ENCODE measurements around the gene CCDC124.

CCDC124 gene

GRCh38 chr19:17957149-17957849 is 24.5 kb downstream of the CCDC124 start:
- no peaks in the 10 kb centered on the region for H3K4me1 ChIP-seq (ENCODE audit: insufficient read depth, low read length, poor library complexity, severe bottlenecking)
- H3K9me2 ChIP-seq (replicated peaks; ENCODE audit: low read depth, low read length): no peaks in the 10 kb centered on the region
- no peaks in the 10 kb centered on the region for H3K36me3 ChIP-seq (ENCODE audit: insufficient read depth, low read length)
- H3F3A ChIP-seq (ENCODE audit: low read depth): no peaks in the 10 kb centered on the region
- TF ChIP-seq CTCF (conservative IDR thresholded peaks at IDR 0.05; ENCODE audit: low read length): no peak
- no peak overlapping the region for H3K9ac ChIP-seq (ENCODE audit: low read depth, low read length, poor library complexity, severe bottlenecking)
- H3K27me3 ChIP-seq (ENCODE audit: insufficient read depth, low read length, poor library complexity, severe bottlenecking): no peaks in the 10 kb centered on the region
- H2AFZ ChIP-seq (ENCODE audit: low read length): no peak overlapping the region
- H3K79me2 ChIP-seq (ENCODE audit: insufficient read depth, low read length): no peaks in the 10 kb centered on the region
- H3K4me3 ChIP-seq (ENCODE audit: low read length, poor library complexity, severe bottlenecking): no peak overlapping the region
- H3K9me3 ChIP-seq (ENCODE audit: insufficient read depth, low read depth, low read length): no peaks in the 10 kb centered on the region
- no peak overlapping the region for H3K4me2 ChIP-seq (ENCODE audit: low read depth, low read length, poor library complexity, severe bottlenecking)
- no peaks in the 10 kb centered on the region for H4K20me1 ChIP-seq (ENCODE audit: insufficient read depth, low read length, poor library complexity, severe bottlenecking)

- TF ChIP-seq CTCF (conservative IDR thresholded peaks at IDR 0.05; ENCODE audit: low read length) (no peak), EZH2phosphoT487 (IDR thresholded peaks at IDR 0.05; ENCODE audit: borderline replicate concordance) (no peak)
- H4K20me1 ChIP-seq (ENCODE audit: insufficient read depth, low read length, poor library complexity, severe bottlenecking): no peaks in the 10 kb centered on the region
- no peak overlapping the region for H3K4me3 ChIP-seq (ENCODE audit: low read length, poor library complexity, severe bottlenecking)
- no peaks in the 10 kb centered on the region for H3K9me2 ChIP-seq (replicated peaks; ENCODE audit: low read depth, low read length)
- no peaks in the 10 kb centered on the region for H3K79me2 ChIP-seq (ENCODE audit: insufficient read depth, low read length)
- H3K36me3 ChIP-seq (ENCODE audit: insufficient read depth, low read length): no peaks in the 10 kb centered on the region
- H3F3A ChIP-seq (ENCODE audit: low read depth): no peaks in the 10 kb centered on the region
- H3K9me3 ChIP-seq (ENCODE audit: insufficient read depth, low read depth, low read length): no peaks in the 10 kb centered on the region
- no peak overlapping the region for H2AFZ ChIP-seq (ENCODE audit: low read length)
- H3K9ac ChIP-seq (ENCODE audit: low read depth, low read length, poor library complexity, severe bottlenecking): no peak overlapping the region
- no peaks in the 10 kb centered on the region for H3K27me3 ChIP-seq (ENCODE audit: insufficient read depth, low read length, poor library complexity, severe bottlenecking)
- no peaks in the 10 kb centered on the region for H3K4me1 ChIP-seq (ENCODE audit: insufficient read depth, low read length, poor library complexity, severe bottlenecking)
- no peak overlapping the region for H3K4me2 ChIP-seq (ENCODE audit: low read depth, low read length, poor library complexity, severe bottlenecking)
Observed at GRCh38 chr19:17957885-17958284, 25.1 kb downstream of the CCDC124 start.

GRCh38 chr19:17963936-17964691 is 31.3 kb downstream of the CCDC124 start:
- Histone ChIP-seq H3K4me2 (ENCODE audit: low read depth, low read length, poor library complexity, severe bottlenecking) (no peak overlapping the region), H3K79me2 (ENCODE audit: insufficient read depth, low read length) (no peaks in the 10 kb centered on the region), H3K36me3 (ENCODE audit: insufficient read depth, low read length) (no peaks in the 10 kb centered on the region), H3K4me3 (ENCODE audit: low read length, poor library complexity, severe bottlenecking) (no peak overlapping the region), H3K9me3 (ENCODE audit: insufficient read depth, low read depth, low read length) (no peaks in the 10 kb centered on the region), H4K20me1 (ENCODE audit: insufficient read depth, low read length, poor library complexity, severe bottlenecking) (no peaks in the 10 kb centered on the region), H3K9me2 (replicated peaks; ENCODE audit: low read depth, low read length) (no peaks in the 10 kb centered on the region), H3K9ac (ENCODE audit: low read depth, low read length, poor library complexity, severe bottlenecking) (no peak overlapping the region), H3K4me1 (ENCODE audit: insufficient read depth, low read length, poor library complexity, severe bottlenecking) (peaks cover 5% of the 10 kb centered on the region), H3K27me3 (ENCODE audit: insufficient read depth, low read length, poor library complexity, severe bottlenecking) (no peaks in the 10 kb centered on the region), H2AFZ (ENCODE audit: low read length) (no peak overlapping the region), H3F3A (ENCODE audit: low read depth) (no peaks in the 10 kb centered on the region)
- no peak for TF ChIP-seq EZH2phosphoT487 (IDR thresholded peaks at IDR 0.05; ENCODE audit: borderline replicate concordance)
